Measurements from ENCODE around the gene TRABD.

TRABD gene

DNA sequence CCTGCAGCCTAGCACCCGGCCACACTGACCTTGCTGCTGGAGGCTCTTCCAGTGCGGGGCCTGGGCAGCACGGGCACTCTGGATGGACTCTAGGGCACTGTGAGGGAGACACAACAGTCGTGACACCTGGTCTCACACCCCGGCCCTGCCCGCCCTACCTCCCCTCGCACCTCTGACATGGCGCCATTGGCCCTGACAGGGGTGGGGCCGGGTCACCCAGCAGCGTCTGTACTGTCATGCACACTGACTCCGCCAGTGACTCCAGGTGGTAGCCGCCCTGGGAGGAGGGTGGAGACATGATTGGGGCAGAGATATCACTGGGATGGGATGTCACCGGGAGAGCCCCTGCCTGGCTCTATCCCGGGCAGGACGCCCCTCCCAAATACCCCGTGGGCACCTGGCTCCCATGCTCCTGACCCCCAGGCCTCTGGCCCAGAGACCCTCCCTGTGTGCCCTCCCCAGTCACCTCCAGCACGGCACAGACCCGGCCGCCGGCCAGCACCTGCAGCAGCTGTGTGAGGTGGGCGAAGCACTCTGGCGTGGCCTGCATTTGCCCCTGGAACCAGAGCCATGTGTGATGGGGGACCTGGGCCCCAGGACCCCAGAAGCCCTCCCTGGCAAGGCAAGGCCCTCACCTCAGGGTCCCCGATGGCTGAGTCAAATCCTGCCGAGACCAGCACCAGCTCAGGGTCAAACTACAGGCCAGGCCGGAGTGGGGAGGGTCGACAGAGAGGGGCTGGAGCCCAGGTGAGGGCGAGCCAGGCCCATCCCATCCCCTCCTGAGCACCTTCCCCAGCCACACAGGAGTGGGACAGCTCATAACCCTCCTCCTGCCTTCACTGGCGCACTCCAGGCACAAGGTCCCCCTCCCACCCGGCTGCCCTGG is 62.7 kb downstream of the TRABD start:
- Histone ChIP-seq H3K14ac (ENCODE audit: low read length in 2 of 2) (no peak overlapping the region), H3K27me3 (ENCODE audit: control insufficient read depth in 1 of 2, insufficient read depth in 1 of 2, low read length in 2 of 2) (no peaks in the 10 kb centered on the region), H3K9ac (ENCODE audit: low read length) (peak overlapping the region; percentile 41), H4K8ac (ENCODE audit: low read length) (no peak overlapping the region), H3K27ac (ENCODE audit: low read length, poor library complexity, severe bottlenecking) (no peak overlapping the region), H4K91ac (ENCODE audit: low read length) (no peak overlapping the region), H2BK5ac (ENCODE audit: low read depth, low read length, poor library complexity, severe bottlenecking) (no peak overlapping the region), H3K4me3 (ENCODE audit: insufficient read depth in 1 of 2, low read depth in 1 of 2, low read length in 2 of 2) (no peak overlapping the region), H3K23ac (ENCODE audit: low read length in 2 of 2) (no peak overlapping the region), H2AFZ (ENCODE audit: low read depth, low read length) (no peak overlapping the region), H2AK5ac (ENCODE audit: low read length, severe bottlenecking) (no peak overlapping the region), H3K9me3 (ENCODE audit: control insufficient read depth, low read length) (no peaks in the 10 kb centered on the region), H2BK120ac (ENCODE audit: low read depth, low read length) (no peak overlapping the region), H3K4ac (ENCODE audit: low read depth in 1 of 2, low read length in 2 of 2) (no peak overlapping the region), H3K36me3 (ENCODE audit: control insufficient read depth in 1 of 2, insufficient read depth in 2 of 2, low read depth in 1 of 2, low read length in 2 of 2) (peaks cover 26 to 62% of the 10 kb centered on the region in 2 experiments), H3K4me1 (ENCODE audit: control insufficient read depth, insufficient read depth, low read depth, low read length) (peaks cover 50% of the 10 kb centered on the region), H3K18ac (ENCODE audit: low read depth in 1 of 2, low read length in 2 of 2) (no peak overlapping the region), H2BK15ac (ENCODE audit: low read depth, poor library complexity, severe bottlenecking) (no peak overlapping the region), H3K4me2 (ENCODE audit: low read length, poor library complexity, severe bottlenecking) (no peak overlapping the region), H2BK12ac (ENCODE audit: low read length in 2 of 2) (no peak overlapping the region), H3K79me1 (replicated peaks; ENCODE audit: low read length, poor library complexity, severe bottlenecking) (peaks cover 38% of the 10 kb centered on the region)
- no peak for DNase-seq
- 96% methylated on average over 27 of the region's 29 CpGs for WGBS

All from mesenchymal stem cell (in vitro differentiated cells and primary cell).